Uterus (tissue), 2 donors: ENCODE results near the gene RPRML.

ENCODE experiments used
- POLR2A ChIP-seq, 2 donors: fragments of 450-650 bp; IDR thresholded peaks; one replicate each; pipeline ENCODE4 v1.6.1; 2016; ENCODE audit warnings: antibody characterized with exemption in 2 of 2, mild to moderate bottlenecking in 1 of 2, moderate library complexity in 1 of 2
- TF ChIP-seq, protein P1 (sequence below), 4 experiments: fragments of 200-600 bp in 2 of 4; fragments of 450-650 bp in 2 of 4; sonication (generic) in 2 of 4; IDR thresholded peaks; one replicate each; pipeline ENCODE4 v1.5.1; 2016 to 2019; ENCODE audit warnings: antibody characterized with exemption in 4 of 4, mild to moderate bottlenecking in 2 of 4, moderate library complexity in 1 of 4

DNA sequence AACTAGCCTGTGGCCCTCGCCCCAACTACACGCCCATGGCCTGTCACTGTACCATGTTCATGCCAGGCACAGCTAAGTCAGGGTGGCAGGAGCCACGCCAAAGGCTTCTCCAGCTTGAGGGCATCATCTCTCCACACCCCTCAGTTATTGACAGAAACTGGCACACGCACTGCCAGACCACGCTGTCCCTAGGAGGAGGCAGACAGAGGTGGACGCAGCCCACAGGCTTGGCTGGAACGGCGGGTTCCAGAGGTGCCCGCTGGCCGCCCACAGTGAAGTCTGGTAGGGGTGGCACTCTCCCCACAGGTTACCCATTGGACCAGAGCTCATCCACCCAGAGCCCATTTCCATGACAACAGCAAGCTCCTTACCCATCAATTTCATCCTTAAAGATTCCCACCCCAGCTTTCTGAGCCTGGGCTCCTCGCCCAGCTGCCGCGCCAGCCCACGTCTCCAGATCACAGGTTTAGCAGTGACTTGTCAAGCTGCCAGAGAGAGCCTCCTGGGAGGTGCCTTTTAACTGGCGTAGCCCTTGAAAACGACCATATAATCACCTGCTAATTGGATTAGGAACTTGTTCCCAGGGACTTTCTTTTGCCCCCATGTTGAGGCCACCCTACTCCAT, 27.9 kb downstream of the RPRML start:
- TF ChIP-seq, protein P1, sequence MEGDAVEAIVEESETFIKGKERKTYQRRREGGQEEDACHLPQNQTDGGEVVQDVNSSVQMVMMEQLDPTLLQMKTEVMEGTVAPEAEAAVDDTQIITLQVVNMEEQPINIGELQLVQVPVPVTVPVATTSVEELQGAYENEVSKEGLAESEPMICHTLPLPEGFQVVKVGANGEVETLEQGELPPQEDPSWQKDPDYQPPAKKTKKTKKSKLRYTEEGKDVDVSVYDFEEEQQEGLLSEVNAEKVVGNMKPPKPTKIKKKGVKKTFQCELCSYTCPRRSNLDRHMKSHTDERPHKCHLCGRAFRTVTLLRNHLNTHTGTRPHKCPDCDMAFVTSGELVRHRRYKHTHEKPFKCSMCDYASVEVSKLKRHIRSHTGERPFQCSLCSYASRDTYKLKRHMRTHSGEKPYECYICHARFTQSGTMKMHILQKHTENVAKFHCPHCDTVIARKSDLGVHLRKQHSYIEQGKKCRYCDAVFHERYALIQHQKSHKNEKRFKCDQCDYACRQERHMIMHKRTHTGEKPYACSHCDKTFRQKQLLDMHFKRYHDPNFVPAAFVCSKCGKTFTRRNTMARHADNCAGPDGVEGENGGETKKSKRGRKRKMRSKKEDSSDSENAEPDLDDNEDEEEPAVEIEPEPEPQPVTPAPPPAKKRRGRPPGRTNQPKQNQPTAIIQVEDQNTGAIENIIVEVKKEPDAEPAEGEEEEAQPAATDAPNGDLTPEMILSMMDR (IDR thresholded peaks at IDR 0.05), result no peak
- no peak for TF ChIP-seq POLR2A (IDR thresholded peaks at IDR 0.05)
